WERI-Rb-1 (cell line): Measurements from ENCODE around the gene MSRB3.

ENCODE experiments used
- DNase-seq: peaks from one replicate; pipeline ENCODE4 v3.0.0-alpha.2; 2020
- H3K27ac ChIP-seq: fragments of 250-450 bp; sonication (Bioruptor Pico); 2 replicates; pipeline ENCODE4 v1.5.1; 2020; ENCODE audit warnings: mild to moderate bottlenecking, moderate library complexity
- H3K27me3 ChIP-seq: fragments of 250-450 bp; sonication (Bioruptor Pico); 2 replicates; pipeline ENCODE4 v1.5.1; 2021; ENCODE audit warnings: mild to moderate bottlenecking, low read depth, moderate library complexity; ENCODE audit not compliant: insufficient read depth, severe bottlenecking
- H3K36me3 ChIP-seq: fragments of 250-450 bp; sonication (Bioruptor Pico); 2 replicates; pipeline ENCODE4 v1.5.1; 2020; ENCODE audit warnings: mild to moderate bottlenecking, moderate library complexity
- H3K4me3 ChIP-seq: 2 replicates; pipeline ENCODE4 v1.5.1; 2011; ENCODE audit warnings: low read depth, mild to moderate bottlenecking, control low read depth, low read length
- H3K9me3 ChIP-seq: fragments of 250-450 bp; sonication (Bioruptor Pico); 2 replicates; pipeline ENCODE4 v1.5.1; 2021; ENCODE audit warnings: mild to moderate bottlenecking, moderate library complexity; ENCODE audit not compliant: severe bottlenecking
- TF ChIP-seq, protein P1 (sequence below): IDR thresholded peaks from 2 replicates; pipeline ENCODE4 v1.5.1; 2011; ENCODE audit warnings: low read depth, mild to moderate bottlenecking, control low read depth, inconsistent platforms, low read length

Gene MSRB3

DNA sequence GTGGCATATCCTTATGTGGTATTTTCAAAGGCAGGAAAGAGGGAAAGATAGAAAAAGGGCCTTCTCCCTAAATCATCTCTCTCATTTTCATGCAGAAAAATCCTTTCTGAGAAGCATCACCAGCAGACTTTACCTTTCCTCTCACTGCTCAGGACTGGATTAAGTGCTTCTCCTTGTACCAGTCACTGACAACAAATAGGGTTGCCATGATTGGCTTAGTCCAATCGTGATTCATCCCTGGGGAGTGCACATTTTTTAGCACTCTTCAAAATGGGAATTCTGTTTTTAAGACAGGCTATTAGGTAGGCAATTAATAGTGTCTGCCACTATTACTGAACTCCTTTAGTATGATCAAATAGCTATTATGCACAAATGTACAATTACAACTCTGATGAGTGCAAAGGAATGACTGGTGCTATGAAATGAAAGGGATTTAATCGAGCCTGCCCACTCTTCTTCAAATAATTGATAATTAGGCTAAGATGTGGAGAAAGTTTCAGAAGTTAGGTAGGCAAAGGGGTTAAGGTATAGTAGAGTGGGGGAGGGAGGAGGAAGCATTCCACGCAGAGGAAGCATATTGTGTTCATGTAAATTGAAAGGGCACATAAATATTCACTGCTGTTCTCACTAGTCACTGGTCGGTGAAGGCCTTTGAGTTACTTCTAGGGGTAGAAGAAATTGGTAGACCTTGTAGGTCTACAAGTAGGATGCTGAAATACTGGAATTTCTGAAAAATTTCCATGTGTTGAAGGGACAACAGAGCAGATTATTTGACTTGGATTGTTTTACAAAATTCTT is 84.0 kb downstream of the MSRB3 start:
- TF ChIP-seq, protein P1, sequence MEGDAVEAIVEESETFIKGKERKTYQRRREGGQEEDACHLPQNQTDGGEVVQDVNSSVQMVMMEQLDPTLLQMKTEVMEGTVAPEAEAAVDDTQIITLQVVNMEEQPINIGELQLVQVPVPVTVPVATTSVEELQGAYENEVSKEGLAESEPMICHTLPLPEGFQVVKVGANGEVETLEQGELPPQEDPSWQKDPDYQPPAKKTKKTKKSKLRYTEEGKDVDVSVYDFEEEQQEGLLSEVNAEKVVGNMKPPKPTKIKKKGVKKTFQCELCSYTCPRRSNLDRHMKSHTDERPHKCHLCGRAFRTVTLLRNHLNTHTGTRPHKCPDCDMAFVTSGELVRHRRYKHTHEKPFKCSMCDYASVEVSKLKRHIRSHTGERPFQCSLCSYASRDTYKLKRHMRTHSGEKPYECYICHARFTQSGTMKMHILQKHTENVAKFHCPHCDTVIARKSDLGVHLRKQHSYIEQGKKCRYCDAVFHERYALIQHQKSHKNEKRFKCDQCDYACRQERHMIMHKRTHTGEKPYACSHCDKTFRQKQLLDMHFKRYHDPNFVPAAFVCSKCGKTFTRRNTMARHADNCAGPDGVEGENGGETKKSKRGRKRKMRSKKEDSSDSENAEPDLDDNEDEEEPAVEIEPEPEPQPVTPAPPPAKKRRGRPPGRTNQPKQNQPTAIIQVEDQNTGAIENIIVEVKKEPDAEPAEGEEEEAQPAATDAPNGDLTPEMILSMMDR: no peak
- no peak for DNase-seq
- no peaks in the 10 kb centered on the region for H3K9me3 ChIP-seq
- no peaks in the 10 kb centered on the region for H3K27me3 ChIP-seq
- no peak overlapping the region for H3K27ac ChIP-seq
- no peaks in the 10 kb centered on the region for H3K36me3 ChIP-seq
- H3K4me3 ChIP-seq: no peak overlapping the region

DNA sequence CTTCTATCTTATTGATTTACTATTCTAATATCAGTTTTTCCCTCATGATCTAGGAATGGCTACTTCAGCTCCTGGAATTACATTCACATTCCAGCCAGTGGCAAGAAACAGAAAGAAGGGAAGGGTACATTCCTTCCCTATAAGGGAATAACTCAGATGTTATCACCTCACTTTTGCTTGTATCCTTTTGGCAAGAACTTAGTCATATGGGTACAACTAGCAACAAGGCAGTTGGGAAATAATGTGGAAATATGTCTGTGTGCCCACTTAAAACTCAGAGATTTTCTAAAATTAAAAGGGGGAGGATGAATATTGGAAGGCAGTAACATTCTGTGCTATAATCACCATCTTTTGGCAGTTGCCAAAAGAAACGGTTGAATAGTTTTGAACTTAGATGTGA is 85.6 kb downstream of the MSRB3 start:
- Histone ChIP-seq H3K27ac (no peak overlapping the region), H3K27me3 (no peaks in the 10 kb centered on the region), H3K9me3 (no peaks in the 10 kb centered on the region), H3K4me3 (no peak overlapping the region), H3K36me3 (no peaks in the 10 kb centered on the region)
- DNase-seq: no peak
- TF ChIP-seq, protein P1: no peak

DNA sequence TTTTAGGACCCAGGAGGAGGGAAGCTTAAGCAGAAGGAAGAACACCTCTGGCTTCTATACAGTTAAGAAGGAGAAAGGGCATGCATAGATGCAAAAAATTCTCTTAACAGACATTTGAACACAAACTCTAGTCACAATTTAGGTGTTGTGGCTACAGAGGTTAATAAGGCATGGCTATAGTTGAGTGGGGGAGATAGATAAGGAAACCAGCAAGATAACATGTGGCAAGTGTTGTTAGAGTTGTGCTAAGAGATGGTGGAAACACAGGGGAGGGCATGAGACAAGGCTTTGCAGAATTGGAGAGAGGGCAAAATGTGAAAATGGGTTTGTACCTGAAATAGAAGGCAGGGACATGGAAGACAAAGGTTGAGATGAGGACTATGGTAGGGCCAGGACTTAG is 88.9 kb downstream of the MSRB3 start:
- H3K27me3 ChIP-seq: no peaks in the 10 kb centered on the region
- no peaks in the 10 kb centered on the region for H3K36me3 ChIP-seq
- H3K4me3 ChIP-seq: no peak overlapping the region
- H3K9me3 ChIP-seq: no peaks in the 10 kb centered on the region
- TF ChIP-seq, protein P1: no peak
- no peak overlapping the region for H3K27ac ChIP-seq
- DNase-seq: no peak

DNA sequence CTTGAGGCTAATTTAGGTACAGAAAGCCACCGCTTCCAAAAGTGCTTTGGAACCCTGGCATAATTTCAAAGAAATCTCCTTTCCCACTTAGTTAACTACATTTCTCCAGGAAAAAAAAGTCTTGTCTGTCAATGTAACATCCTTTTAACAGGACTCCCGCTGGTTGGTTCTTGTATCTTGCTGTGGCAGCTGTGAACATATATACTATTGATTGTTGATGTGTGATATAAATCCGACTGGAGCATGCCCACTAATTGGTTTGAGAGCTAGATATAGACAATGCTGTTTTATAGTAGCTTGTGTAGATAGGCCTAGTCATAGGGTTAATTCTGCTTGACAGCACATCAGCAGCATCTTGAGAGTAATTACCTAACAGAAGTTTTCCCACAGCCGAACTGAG is 89.6 kb downstream of the MSRB3 start:
- Histone ChIP-seq H3K27me3 (no peaks in the 10 kb centered on the region), H3K27ac (no peak overlapping the region), H3K36me3 (no peaks in the 10 kb centered on the region), H3K4me3 (no peak overlapping the region), H3K9me3 (no peaks in the 10 kb centered on the region)
- DNase-seq: no peak
- TF ChIP-seq, protein P1: no peak

DNA sequence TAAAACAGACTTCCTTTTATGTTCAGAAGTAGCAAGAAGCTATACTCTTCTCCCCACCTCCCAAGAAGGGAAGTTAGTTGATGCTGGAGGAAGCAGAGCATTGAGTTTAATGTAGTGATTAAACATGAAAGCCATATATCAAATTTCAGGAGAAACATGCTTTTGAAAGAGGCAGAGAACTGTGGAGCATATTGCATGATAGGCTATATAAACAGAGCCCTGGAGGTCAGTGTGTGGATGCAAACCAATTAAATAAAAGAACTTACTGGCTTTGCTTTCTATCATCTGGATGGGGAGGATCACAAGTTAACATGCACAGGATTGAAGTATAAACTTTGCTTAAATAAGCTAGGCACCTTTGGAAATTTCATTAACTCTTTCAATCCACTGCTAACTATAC is 94.1 kb downstream of the MSRB3 start:
- Histone ChIP-seq H3K27me3 (no peaks in the 10 kb centered on the region), H3K27ac (no peak overlapping the region), H3K4me3 (no peak overlapping the region), H3K9me3 (no peaks in the 10 kb centered on the region), H3K36me3 (no peaks in the 10 kb centered on the region)
- DNase-seq: no peak
- TF ChIP-seq, protein P1: no peak

DNA sequence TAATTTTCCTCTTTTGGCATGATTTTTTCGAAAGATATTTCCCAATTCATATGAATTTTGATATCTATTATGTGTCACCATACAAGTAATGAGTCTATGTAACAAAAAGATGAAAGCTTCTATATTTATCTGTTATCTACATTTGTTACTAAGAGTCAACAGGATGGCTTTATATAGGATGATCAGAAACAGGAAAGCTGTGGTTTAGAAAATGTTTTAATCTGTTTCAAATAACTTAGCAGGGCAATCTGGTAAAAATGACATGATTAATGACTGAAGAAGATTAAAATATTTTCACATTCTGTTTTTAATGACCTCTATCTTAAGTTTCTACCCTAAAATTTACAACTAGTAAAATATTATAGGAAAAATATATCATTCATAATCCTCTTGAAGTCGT is 105.8 kb downstream of the MSRB3 start:
- H3K4me3 ChIP-seq: no peak overlapping the region
- H3K9me3 ChIP-seq: no peaks in the 10 kb centered on the region
- no peak for DNase-seq
- TF ChIP-seq, protein P1: no peak
- no peaks in the 10 kb centered on the region for H3K36me3 ChIP-seq
- H3K27me3 ChIP-seq: no peaks in the 10 kb centered on the region
- H3K27ac ChIP-seq: no peak overlapping the region
